Measurements from ENCODE around the gene RPS10.

Gene RPS10

GRCh38 chr6:34424200-34425131 lies 1.4 kb downstream of the RPS10 start:
- Histone ChIP-seq H3K27me3 (ENCODE audit: low read length) (no peaks in the 10 kb centered on the region), H3K79me2 (ENCODE audit: insufficient read depth, low read length) (peaks cover 51% of the 10 kb centered on the region), H3F3A (ENCODE audit: insufficient read depth) (peaks cover 28% of the 10 kb centered on the region), H2AFZ (ENCODE audit: low read depth, low read length, severe bottlenecking) (no peak overlapping the region), H3K36me3 (ENCODE audit: low read length) (peaks cover 50% of the 10 kb centered on the region), H3K9me3 (ENCODE audit: insufficient read depth, low read length) (no peaks in the 10 kb centered on the region), H4K20me1 (ENCODE audit: low read depth, low read length) (peaks cover 9% of the 10 kb centered on the region; the same call in 1 of the 2 replicates), H3K9ac (ENCODE audit: low read length) (peak overlapping the region; percentile 81), H3K4me2 (ENCODE audit: low read depth, low read length, poor library complexity, severe bottlenecking) (peak overlapping the region; percentile 73), H3K4me3 (ENCODE audit: insufficient read depth, low read length, poor library complexity, severe bottlenecking) (peak overlapping the region; percentile 67), H3K9me2 (replicated peaks; ENCODE audit: insufficient read depth, low read length) (no peaks in the 10 kb centered on the region), H3K27ac (ENCODE audit: low read depth, low read length) (peak overlapping the region; percentile 55; the same call in 1 of the 2 replicates)
- no peak for TF ChIP-seq EZH2phosphoT487 (conservative IDR thresholded peaks at IDR 0.05; ENCODE audit: low read length)
- TF ChIP-seq CTCF (IDR thresholded peaks at IDR 0.05; ENCODE audit: insufficient read depth, low read length, poor library complexity, severe bottlenecking), result no peak

- no peaks in the 10 kb centered on the region for H3K9me2 ChIP-seq (replicated peaks; ENCODE audit: insufficient read depth, low read length)
- H3K36me3 ChIP-seq (ENCODE audit: low read length), result peaks cover 56% of the 10 kb centered on the region
- H3K27me3 ChIP-seq (ENCODE audit: low read length), result no peaks in the 10 kb centered on the region
- H3K9ac ChIP-seq (ENCODE audit: low read length), result no peak overlapping the region
- H4K20me1 ChIP-seq (ENCODE audit: low read depth, low read length), result peaks cover 9% of the 10 kb centered on the region; the same call in 1 of the 2 replicates
- peaks cover 30% of the 10 kb centered on the region for H3F3A ChIP-seq (ENCODE audit: insufficient read depth)
- TF ChIP-seq CTCF (IDR thresholded peaks at IDR 0.05; ENCODE audit: insufficient read depth, low read length, poor library complexity, severe bottlenecking) (no peak), EZH2phosphoT487 (conservative IDR thresholded peaks at IDR 0.05; ENCODE audit: low read length) (no peak)
- H3K4me3 ChIP-seq (ENCODE audit: insufficient read depth, low read length, poor library complexity, severe bottlenecking), result no peak overlapping the region
- no peaks in the 10 kb centered on the region for H3K9me3 ChIP-seq (ENCODE audit: insufficient read depth, low read length)
- H3K79me2 ChIP-seq (ENCODE audit: insufficient read depth, low read length), result peaks cover 51% of the 10 kb centered on the region
- H2AFZ ChIP-seq (ENCODE audit: low read depth, low read length, severe bottlenecking), result no peak overlapping the region
- no peak overlapping the region for H3K4me2 ChIP-seq (ENCODE audit: low read depth, low read length, poor library complexity, severe bottlenecking)
- H3K27ac ChIP-seq (ENCODE audit: low read depth, low read length), result no peak overlapping the region
Observed at GRCh38 chr6:34423254-34423653, 2.6 kb downstream of the RPS10 start.

GRCh38 chr6:34418367-34418766 lies 7.5 kb downstream of the RPS10 start:
- H3K9me3 ChIP-seq (ENCODE audit: insufficient read depth, low read length), result no peaks in the 10 kb centered on the region
- H3K79me2 ChIP-seq (ENCODE audit: insufficient read depth, low read length), result peaks cover 26% of the 10 kb centered on the region
- H3K27ac ChIP-seq (ENCODE audit: low read depth, low read length), result no peak overlapping the region

More at GRCh38 chr6:34418367-34418766, 7.5 kb downstream of the RPS10 start:
- Histone ChIP-seq H3K4me2 (ENCODE audit: low read depth, low read length, poor library complexity, severe bottlenecking) (no peak overlapping the region), H3K27me3 (ENCODE audit: low read length) (no peaks in the 10 kb centered on the region), H2AFZ (ENCODE audit: low read depth, low read length, severe bottlenecking) (no peak overlapping the region), H4K20me1 (ENCODE audit: low read depth, low read length) (peaks cover 20% of the 10 kb centered on the region; the same call in 1 of the 2 replicates), H3K36me3 (ENCODE audit: low read length) (peaks cover 57% of the 10 kb centered on the region), H3K4me3 (ENCODE audit: insufficient read depth, low read length, poor library complexity, severe bottlenecking) (no peak overlapping the region), H3K9me2 (replicated peaks; ENCODE audit: insufficient read depth, low read length) (no peaks in the 10 kb centered on the region), H3F3A (ENCODE audit: insufficient read depth) (peaks cover 64% of the 10 kb centered on the region), H3K9ac (ENCODE audit: low read length) (no peak overlapping the region)
- no peak for TF ChIP-seq EZH2phosphoT487 (conservative IDR thresholded peaks at IDR 0.05; ENCODE audit: low read length)
- TF ChIP-seq CTCF (IDR thresholded peaks at IDR 0.05; ENCODE audit: insufficient read depth, low read length, poor library complexity, severe bottlenecking), result no peak

Measured in SU-DHL-6 (cell line).